Inflammatory macrophage (primary cell): ENCODE data around the gene B4GALT1.

Experiments
- DNase-seq, 2 donors: peaks; one replicate each; pipeline ENCODE4 v3.0.0-alpha.2; 2020 to 2022

B4GALT1 gene

DNA sequence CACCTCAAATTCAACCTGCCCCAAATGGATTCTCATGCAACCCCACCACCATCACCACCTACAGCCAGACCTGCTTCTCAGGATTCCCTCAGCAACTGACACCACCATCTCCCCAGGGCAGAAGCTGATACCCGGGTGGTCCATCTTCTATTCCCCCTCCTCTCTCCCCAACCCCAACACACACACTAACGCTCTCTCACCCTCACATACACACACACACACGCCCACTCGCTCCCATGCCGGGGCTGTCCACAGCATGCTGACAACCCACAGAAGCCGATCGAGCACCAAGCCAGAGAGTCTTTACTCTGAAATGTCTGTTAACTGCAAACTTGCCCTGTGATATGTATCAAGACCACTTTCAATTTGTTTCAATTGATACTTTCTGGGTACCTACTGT is 28.4 kb downstream of the B4GALT1 start:
- DNase-seq, result no peak

DNA sequence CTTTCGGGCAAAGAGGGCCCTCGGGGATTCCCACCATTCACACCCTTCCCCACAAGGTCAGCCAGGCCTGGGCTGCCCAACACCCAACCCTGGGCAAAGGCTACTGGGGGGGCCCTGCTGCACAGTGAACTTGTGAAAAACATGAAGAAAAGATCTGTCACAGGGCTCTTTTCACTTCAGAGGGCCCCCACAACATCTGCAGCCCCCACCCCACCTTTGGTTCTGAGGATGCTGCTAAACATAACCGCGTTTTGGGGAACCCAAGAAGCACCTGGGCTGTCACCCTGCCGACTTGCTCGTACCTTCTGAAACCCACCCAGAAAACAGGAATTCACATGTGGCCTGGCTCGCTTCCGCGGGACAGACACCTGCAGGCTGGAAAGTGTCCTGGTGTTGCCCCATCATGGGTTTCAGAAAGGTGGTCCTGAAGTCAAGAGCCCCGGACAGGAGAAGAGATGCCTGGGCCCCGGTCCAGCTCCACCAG is 29.3 kb downstream of the B4GALT1 start:
- no peak for DNase-seq

DNA sequence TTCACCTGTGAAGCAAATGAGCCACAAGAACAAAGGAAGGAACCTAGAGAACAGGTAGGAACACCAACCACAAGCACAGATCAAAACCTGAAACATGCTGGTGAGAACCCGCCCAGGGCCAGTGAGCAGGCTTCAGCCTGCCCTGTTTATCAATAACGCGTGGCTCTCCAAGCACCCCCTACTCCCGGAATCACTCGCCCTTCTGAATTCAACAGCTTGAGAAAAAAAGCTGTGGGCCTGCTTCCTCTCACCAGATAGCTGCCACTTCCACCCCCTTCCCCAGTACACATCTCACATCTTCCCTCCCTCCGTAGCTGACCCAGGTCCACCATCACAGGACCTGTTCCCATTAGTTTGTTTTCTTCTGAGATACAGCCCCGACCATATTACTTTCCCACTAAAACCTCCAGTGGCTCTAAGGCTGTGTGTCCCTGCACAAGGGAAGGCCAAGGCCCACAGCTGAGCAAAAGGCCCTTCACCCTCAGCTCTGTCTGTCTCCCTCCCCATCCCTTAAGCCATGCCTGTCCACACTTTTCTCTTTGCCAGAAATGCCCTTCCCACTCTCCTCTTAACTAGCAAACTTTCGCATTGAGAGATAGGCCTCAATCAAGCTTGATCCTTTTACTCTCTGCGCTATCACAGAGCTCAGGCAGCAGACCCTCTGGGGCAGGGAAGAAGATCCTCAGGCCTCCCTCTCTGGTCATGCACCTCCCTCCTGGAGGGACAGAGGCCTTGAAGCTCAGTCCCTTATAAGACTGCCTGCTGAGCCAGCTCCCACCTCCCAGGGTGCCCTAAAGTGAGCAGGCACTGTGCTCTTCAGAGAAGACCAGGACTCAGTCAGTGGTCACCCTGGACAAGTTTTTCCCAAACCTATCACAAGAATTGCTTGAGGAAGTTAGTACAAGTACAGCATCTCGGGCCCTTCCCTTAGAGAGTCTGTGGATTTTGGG is 30.1 kb downstream of the B4GALT1 start:
- no peak for DNase-seq

DNA sequence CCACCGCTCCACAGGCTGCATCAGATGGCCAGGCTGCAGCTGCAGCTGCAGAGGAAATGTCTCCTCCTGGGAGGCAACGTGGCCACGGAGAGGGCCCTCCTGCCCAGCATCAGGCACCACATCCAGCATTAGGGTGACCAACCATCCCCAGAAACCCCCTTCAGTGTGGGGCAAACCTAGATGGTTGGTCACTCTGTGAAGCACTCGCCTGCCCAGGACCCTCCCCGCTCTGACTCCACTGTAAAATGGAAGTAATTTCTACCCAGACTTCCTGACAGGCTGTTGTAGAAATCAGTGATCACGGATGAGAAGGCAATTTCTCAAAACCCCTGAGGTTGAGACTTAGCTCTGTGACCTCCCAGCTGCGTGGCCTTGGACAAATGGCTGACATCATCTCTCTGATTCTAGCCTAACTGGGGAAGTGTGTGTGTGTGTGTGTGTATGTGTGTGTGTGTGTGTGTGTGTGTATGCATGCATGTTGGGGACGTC is 31.6 kb downstream of the B4GALT1 start:
- DNase-seq, result peak; percentile 62 to 74

DNA sequence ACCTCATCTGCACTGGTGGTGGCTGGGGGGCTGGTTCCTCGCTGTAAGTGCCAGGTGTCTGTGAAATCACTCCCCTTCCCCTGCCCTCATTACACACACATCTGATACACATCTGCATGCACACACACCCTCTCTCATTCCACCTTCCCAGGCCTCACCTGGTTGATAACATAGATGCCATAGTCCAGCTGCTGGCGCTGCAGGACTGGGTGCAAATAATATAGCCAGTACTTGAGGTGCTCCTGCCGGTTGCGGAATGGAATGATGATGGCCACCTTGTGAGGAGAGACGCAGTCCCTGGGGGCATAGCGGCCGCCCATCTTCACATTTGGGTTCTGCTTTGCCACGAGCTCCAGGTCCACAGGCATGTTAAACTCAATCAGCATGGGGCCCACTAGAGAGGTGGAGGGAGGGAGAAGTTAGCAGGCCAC is 32.1 kb downstream of the B4GALT1 start:
- no peak for DNase-seq

DNA sequence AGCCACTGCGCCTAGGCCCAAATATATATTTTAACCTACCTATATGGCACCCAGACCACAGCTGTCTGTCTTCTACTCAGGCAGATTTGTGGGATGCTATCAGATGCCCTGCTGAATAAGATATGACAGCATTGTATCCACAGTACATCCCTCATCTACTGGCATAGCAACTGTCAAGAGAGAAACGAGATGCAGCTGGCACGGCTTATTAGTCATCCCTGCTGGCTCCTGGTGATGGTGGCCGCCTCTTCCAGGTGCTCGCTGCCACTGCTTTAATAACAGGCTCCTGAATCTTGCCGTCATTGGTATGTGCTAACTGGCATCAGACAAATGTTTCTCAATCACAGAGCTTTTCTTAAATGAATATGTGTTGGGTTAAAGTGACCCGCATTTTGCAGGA is 34.0 kb downstream of the B4GALT1 start:
- DNase-seq, result no peak

DNA sequence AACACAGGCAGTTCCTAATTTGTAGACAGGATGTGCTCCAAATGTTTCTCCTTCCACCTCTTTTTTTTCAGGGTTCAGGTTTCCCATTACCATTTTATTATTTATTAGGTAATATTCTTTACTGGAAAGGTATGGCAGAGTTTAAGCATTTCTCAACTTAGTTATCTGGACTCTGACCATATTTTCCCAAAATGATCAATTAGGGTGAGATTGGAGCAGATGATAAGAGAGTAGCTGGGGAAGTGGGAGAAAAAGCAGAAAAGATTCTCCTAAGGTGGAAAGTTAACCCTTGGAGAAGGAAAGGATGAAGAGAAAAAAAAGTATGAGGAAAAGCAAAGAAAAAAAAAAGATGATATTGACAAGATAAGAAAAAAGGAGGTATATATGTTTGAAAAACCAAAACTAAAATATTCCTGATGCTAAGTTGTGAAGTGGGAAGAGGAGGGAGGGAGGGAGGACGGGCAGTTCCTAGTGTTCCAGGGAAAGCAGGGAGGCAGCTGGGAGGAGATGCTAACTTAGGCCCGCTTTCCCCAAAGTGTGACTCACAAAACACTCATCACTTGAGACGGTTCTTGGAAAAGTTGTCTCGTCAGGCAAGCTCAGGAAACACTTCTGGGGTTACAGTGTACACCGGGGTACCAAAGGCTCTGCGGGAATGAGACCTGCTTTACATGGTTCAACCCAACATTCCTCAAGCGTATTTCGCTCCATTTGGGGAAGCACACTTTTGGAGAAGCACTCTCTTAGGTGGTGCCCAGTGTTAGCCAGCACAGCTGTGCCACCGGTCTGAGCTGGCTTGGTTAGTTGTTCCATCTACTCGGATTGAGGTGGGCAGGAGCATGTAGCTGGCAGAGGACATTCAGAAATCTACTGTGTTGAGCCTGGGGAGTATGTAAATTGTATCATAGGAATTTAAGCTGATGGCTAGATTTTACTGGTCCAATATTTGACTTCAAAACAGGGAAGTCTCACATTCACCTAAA is 35.1 kb downstream of the B4GALT1 start:
- no peak for DNase-seq

DNA sequence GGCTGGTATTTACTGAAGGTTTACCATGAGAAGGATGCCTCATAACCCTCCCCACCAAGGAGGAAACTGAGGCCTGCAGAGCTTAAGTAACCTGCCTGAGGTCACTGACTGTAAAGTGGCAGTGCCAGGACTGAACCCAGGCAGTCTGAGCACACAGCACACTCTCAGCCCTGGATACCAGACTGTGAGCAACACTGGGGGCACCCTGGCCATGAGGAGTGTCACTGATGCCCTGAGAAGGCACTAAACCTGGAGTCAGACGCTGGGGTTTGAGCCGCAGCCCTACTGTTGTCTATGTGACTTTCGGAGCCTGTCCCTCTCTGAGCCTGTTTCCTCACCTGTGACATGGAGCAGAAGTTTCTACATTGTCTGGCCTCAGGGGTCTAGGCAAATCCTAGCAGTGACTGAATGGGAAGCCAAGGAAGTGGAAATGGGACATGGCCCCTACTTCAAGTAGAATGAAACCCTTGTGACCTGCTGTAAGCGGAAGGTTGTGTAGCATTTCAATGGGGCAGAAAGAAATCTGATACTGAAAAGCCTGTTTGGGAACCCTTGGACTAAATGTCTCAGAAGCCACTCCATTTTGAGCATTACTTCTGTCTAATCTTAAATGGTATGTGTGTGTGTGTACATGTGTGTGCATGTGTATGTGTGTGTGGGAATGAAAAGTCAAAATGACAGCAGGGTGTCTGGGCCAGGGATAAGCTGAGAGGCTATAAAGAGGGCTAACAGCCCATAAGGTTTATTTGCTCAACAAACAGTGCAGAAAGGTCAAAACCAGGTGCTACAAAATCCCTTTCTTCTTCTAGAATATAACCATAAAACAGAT is 36.0 kb downstream of the B4GALT1 start:
- no peak for DNase-seq

DNA sequence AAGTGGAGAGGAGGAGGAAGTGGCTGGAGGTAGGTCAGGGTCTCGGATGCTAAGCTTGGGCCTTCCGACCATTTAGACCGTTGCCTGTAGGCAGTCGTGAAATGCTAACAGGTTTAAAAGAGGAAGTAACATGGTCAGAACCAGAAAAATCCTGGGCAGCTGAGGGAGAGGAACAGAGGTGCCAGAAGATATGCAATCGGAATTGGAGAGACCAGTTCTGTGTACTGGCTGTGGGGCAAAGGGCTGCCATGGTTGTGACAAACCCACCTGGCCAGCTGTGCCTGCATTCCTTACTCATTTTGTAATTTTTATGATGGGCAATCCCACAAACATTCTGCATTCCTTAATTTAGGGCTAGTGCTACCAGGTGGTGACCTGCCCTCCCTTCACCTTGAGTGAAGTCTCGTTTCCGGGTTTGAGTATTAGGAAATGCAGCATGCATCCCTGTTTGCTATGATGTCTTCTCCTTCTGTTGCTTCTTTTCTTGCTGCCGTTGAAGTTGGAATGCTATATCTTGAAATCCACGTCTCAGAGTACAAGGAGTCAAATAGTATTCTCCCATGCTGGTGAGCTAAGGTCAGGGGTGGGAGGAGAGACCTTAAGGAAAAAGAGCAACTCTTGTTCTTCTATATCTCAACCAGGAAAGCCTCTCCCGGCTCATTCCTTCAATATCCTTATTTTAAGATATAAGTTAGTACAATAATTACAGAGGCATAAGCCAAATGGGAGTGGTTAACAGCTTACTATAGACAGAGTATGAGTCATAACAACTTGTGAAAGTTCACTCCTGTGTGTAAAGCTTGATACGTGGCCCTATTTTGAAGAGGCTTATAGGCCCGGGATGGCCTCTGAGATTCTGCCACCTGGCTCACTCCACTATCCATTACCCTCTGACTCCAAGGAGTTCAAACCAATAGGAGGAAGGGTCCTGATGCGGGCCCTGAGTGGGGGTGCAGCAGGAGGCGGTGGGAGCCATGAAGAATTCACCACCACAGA is 37.0 kb downstream of the B4GALT1 start:
- DNase-seq, result peak; percentile 55 to 64

DNA sequence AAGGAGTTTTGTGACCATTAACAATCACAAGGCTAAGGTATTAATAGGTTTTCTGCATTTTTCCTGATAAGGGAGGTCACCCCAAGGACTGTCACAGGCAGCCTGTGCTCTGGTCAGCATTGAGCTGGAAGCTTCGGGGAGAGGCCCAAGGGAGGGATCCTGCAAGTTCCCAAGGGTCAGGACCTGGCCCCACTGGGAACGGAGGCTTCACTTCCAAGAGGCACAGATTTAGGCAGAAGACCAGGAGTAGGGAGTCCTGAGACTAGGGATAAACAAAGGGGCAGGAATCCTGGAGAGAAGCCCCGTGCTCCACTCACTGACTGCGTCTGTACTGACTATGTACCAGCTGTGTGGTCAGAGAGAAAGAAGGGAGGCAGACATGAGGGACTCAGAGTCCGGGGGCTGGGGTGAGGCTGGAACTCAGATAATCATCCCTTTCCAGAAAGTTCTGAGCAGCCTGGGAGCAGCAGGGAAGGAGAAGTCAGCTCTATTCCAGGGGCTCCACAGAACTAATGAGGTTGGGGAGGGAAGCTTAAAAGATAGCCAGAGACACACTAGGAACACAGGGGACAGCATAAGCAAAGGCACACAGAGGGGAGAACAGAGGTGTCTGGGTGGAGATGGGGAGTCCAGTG is 37.8 kb downstream of the B4GALT1 start:
- no peak for DNase-seq

DNA sequence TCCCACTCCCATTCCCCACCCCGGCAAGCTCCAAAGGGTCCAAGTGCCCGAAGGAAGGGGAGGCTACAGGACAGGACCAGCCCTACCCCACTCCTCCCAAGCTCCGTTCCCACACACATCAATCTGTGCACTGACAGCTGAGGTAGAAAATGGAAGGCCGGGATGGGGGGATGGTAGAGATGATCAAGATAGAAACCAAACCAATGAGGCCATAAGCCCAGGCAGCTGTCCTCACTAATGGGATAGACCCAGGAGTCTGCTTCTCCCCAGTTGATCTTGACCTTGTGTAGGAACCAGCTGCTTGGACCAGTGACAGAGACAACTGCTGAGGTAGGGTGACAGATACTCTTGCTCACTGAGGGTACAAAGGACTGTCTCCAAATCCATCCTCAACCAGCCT is 38.6 kb downstream of the B4GALT1 start:
- no peak for DNase-seq

DNA sequence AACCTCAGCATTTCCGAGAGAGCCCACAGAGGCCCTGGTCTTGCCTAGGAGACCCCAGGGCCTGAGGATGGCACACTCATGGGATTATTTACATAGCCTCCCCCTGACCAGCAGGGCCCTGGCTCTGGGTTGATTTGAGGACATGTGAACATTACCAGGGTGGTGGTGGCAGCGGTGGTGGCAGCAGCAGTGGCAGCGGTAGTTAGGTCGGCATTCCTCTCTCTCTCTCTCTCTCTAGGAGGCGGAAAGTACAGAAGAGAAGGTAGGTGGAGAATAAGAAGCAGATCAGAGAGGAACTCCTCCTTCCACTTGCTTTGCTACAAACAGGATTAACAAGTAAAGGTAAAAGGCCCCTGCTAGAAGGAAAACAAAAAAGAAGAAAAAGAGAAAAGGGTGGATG is 39.3 kb downstream of the B4GALT1 start:
- DNase-seq, result no peak

DNA sequence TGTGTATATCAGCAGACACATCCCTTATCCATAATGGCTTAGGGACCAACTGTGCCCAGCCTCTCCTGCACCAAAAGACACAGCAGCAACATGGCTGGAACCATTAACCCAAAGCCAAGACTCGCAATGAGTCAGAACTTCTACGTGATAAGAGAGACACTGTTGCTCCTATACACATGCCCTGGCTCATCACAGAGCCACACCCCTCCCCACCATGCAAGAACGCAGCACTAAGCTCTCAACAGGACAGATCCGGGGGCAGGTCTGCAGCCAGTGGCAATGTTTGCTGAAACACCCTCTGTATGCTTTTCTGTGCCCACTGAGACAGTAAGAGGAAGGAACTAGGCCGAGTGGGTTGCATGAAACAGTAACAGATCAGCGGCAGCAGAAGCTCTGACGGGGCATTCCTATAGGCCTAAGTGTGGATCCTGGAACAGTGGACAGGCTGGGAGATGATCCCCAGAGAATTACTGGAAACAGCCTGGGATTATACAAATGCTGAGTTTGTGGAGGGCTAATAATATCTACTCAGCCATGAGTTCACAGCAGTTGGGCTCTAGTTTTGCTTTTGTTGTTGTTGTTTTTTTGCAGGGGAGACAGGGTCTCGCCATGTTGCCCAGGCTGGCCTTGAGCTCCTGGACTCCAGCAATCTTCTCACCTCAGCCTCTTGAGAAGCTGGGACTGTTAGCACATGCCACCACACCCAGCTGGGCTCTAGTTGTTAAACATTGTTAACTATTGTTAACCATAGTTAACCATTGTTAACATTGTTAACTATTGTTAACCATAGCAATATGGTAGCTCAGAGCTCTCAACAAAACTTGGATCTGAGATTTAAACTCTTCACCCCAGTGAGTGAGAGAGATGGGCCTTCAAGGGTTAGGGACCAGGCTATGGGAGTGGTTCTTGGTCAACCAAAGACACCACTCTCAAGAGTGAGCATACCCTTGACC is 41.0 kb downstream of the B4GALT1 start:
- DNase-seq, result peak; percentile 76 to 91

DNA sequence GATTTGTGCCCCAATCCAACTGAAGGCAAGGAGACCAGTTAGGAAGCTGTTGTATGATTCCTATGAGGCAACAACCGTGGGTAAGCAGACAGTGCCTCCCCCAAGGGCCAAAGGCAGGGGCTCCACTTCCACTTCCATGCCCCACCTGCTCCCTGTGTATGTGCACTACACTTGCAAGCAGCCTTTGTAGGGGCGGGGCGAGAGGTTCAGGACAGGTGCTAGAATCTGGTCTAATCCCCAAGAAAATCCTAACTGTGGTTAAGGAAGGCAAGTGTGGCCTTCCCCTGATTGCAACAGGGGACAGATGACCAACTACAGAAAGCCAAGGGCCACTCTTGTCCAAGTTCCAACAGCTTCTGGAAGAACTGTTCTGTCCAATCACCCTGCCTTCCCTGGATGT is 41.7 kb downstream of the B4GALT1 start:
- no peak for DNase-seq

DNA sequence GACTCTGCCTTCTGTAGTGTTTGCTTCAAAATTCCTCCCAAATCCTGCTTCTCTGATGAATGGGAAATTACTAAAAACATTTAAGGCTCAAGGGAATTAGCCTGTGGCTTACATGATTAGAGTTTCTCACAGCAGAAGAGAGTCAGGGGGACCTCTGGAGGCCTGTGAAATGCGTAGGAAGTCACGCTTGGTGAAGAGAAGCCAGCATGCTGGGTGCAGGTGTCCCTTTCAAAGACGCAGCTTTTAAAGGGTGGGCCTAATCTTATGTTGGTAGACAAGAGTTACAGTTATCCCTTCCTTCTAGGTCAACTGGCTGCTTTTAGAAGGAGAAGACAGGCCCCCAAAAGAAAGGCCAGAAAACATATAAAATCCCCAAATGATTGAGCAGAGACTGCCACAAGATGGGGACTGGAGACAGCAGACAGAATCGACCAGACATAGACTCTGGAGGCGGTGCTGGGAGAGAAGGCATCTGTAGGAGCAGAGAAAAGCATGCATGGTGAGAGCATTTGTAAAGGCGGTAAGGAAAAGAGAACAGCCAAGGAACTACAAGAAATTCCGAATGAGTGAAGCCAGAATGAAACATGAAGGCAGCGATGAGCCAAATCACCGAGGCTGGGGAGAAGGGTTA is 42.3 kb downstream of the B4GALT1 start:
- DNase-seq, result no peak

DNA sequence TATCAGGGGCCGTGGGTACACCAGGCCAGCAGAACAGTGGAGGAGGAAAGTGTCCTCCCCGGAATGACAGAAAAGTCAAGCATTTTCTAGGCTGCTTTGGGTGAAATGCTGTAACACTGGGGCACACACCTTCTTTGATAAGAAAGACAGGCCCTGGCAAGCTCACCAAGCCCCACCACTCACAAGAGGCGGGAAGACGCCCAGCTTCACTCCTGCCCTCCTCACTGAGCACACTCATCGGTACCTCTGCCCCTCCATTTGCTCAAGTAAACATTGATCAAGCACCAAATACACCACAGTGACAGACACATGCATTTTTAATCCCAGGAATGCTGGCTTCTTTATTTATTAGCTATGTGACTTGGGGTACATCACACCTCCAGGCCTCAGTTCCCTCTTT is 43.1 kb downstream of the B4GALT1 start:
- no peak for DNase-seq

DNA sequence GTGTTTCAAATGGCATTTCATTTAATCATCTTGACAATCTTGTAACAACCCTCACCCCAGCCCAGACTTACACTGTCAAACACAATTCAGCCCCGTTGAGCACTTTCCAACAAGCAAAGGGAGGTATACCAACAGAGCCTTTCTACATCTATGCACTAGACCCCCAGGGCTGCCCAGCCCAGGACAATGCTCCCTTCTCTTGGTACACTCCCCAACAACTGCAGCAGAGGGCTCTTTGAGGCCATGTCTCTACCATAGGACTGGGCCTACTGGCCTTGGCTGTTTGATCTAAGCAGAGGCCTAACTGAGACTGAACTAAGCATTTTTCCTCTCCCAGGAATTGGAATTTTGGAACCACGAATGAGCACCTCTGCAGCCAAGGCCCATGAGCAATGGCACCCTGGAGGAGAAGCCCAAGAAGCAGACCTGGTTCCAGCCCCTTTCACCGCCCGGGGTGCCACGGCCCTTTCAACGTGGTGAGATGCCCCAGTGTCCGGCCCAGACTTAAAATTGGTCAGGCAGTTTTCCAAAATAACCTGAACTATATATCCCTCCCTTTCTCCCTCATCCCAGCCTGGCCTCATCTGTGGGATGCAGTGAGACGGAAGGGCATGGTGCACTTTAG is 43.6 kb downstream of the B4GALT1 start:
- DNase-seq, result no peak

DNA sequence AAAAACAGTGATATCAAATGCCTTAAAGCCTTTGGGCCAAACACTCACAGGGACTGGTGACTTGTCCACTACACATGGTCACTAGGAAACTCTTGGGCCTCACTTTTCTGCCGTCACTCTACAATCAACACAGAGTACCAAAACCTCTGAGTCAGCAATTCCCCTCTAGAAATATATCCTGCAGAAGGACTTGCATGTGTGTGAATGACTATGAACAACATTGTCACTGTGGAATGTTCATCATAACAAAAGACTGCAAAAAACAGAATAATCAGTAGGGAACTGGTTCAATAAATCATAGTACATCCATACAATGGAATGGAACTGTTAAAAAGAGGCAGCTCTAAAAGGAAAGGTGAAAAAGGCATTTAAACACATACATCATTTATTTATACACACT is 46.5 kb downstream of the B4GALT1 start:
- no peak for DNase-seq
